NCI-H1694 treated with DMSO at 0.1 percent for 48 hours (cell line): ENCODE data around the gene SLC7A14.

Experiments used
- DNase-seq: peaks from one replicate; lab custom pipeline; 2025; lab: John Stamatoyannopoulos, UW

Gene SLC7A14

DNA sequence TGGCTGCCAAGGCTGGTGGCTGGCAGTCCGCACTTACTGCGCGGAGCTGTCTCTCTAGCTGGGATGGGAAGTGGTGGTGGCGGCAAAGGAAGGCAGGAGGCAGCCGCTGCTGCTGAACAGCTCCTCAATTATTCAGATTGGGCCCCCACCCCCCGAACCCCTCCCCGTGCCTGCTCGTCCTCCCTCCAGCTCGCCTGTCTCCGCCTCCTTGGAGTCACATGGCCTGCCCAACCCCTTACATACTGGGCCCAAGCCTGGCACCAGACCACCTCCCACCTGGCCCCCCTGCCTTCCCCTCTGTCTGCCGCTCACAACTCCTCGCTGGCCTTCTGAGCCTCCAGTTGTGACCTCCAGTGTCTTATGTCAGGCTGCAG is at the start of gene SLC7A14:
Gene SLC7A14, minus strand, starts transcription at position 139 of the 374 bp plus-strand sequence. CDS start 59,139 bp downstream, outside the sequence.
- peak; percentile 79 for DNase-seq

DNA sequence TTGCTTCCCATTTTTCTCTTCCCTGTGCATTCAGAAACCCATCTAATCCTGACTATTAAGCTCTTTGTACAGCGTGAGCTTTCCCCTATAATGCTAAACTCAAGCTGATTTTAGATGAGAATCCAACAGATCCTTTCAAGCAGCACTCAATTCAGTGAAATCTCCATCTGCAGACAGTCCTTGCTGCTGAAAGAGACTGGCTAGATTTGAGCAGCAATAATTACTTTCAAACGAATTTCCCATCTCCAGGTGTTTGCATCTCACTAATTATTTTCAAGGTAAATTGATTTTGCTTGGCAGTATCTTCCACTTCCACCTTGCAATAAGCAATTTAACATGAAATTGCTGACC is 49.5 kb upstream of the SLC7A14 start:
- DNase-seq: no peak

GRCh38 chr3:170634663-170635384 is 48.9 kb upstream of the SLC7A14 start:
- DNase-seq: no peak

DNA sequence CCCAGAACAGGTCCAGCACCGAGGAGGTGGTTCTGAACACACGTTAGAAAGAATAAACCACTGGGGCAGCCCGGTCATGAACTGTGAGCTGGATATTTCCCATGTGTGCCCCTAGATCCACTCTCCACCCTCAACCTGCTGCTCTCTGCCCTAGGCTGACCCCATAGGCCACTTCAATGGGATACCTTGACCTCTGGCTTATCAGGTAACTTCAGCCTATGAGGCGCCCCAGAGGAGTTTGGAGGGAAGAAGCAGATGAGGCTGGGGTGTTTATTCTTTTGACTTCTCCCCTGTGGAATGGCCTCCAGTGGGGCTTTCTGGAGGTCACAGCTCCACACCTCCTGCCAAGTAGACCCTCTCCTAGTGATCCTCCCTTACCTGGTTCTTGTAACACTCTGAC is 47.7 kb upstream of the SLC7A14 start:
- no peak for DNase-seq

DNA sequence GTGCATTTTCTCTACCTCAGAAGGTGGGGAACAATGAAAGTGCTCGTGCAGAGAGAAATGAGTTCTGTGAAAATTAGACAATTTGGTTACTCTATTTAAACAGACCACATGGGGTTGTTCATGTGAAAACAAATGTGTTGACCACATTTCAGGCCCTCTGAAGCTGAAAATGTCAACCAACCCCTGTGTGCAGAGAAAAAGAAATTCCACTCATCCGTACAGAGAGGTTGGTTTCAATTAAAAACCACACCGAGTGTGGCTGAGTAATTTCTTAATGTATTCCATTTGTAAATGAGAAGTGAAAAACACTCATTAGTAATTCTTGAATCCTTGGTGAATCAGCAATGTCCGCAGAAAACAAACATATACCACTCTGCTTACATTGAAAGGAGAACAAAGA is 46.9 kb upstream of the SLC7A14 start:
- no peak for DNase-seq

DNA sequence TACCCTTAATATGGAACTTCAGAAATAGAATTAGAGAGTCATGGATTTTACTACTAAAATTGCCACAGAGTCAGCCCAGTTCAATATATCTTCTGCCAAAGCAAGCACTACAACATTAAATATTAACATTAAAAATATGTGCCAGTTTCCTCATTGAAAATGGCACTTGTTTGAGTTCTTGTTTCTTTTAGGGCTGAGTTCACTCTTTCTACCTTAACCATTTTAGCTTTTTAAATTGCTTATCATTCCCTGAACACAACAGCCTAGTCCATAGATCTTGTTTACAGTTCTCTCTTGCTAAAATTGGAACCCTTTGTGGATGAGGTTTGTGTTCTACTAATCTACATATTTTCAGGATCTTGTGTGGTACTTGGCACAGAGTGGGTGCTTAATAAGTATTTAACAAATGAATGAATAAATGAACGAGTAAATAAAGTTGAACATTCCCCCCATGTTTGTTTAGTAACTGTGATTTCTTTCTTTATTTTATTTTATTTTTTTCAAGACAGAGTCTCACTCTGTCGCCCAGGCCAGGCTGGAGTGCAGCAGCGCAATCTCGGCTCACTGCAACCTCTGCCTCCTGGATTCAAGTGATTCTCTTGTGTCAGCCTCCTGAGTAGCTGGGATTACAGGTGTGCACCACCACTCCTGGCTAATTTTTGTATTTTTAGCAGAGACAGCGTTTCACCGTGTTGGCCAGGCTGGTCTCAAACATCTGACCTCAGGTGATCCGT is 46.0 kb upstream of the SLC7A14 start:
- DNase-seq: no peak

- DNase-seq: no peak
Measured at GRCh38 chr3:170623524-170623923, 37.6 kb upstream of the SLC7A14 start.

GRCh38 chr3:170622369-170623159 is 36.7 kb upstream of the SLC7A14 start:
- DNase-seq: peak; percentile 89

DNA sequence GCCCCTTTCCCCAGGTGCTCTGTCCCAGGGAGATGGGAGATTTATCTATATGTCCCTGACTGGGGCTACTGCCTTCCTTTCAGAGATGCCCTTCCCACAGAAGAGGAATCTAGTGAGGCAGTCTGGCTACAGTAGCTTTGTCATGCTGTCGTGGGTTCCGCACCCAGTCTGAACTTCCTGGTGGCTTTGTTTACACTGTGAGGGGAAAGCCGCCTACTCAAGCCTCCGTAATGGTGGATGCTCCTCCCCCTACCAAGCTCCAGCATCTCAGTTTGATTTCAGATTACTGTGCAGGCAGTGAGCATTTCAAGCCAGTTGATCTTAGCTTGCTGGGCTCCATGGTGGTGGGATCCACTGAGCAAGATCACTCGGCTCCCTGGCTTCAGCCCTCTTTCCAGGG is 35.4 kb upstream of the SLC7A14 start:
- DNase-seq: no peak

GRCh38 chr3:170614214-170614966 is 28.5 kb upstream of the SLC7A14 start:
- DNase-seq: no peak

DNA sequence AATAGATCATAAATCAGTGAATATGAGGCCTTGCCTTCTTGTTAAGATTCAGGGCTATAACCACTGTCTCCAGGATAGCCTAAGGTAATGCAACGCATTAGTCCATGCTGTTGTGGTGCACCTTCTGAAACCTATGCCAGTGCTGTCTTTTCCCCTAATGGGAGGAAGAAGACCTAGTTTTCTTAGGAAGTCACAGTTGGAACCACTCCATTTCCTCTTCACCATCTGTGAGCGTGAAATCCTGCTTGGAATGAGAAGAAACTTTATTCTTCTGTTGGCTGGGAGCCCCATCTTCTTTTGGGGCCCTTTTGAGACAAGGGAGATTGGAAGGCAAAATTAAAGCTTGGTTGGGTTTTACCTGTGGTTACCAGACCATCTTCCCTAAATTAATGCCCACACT is 25.9 kb upstream of the SLC7A14 start:
- DNase-seq: no peak

- DNase-seq: no peak
Measured at GRCh38 chr3:170610321-170610884, 24.5 kb upstream of the SLC7A14 start.

GRCh38 chr3:170608475-170608874 is 22.6 kb upstream of the SLC7A14 start:
- DNase-seq: no peak

DNA sequence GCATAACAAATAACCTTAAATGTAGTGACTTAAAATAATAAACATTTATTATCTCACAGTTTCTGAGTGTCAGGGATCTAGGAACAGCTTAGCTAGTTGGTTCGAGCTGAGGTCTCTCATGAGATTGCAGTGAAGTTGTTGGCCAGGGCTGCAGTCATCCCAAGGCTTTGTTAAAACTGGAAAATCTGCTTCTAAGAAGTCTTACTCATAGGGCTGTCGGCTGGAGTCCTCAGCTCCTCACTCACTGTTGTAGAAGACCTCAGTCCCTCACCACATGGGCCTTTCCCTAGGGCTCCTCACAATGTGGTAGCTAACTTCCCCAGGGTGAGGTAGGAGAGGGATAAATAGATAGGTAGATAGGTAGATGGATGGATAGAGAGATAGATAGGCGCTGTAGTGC is 20.8 kb upstream of the SLC7A14 start:
- DNase-seq: no peak

GRCh38 chr3:170605490-170605889 is 19.6 kb upstream of the SLC7A14 start:
- DNase-seq: no peak

DNA sequence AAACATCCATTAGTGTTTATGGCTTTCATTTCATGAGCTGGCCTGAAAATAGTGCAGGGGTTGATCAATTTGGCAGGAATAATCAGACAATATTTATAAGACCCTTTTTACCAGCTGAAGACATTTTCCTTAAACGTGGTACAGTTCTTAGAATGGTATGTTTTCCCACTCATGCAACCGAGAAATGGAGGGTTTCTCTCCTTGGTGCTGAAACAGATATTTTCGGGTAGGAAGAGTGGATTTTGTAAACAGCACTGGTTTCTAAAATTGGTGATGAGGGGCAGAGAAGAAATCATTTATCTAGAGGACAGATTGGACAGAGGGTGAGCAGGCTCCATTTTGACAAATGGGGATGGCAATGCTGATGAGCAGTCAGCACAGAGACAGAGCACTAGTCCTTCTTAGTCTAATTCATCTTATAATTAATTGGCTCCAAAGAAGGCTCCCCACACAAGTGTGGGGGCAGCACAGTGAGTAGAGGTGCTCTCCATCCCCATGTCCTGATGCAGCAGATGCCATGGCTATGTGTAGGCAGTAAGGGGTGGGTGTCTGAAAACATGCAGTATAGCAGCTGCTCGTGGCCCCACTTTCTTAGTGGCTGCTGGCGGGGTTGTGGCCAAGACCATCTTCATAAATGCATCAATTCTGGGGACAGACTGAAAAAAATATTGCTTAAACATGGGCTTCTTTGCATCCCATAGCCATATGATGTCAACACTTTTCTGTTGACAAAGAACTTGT is 18.1 kb upstream of the SLC7A14 start:
- DNase-seq: no peak

DNA sequence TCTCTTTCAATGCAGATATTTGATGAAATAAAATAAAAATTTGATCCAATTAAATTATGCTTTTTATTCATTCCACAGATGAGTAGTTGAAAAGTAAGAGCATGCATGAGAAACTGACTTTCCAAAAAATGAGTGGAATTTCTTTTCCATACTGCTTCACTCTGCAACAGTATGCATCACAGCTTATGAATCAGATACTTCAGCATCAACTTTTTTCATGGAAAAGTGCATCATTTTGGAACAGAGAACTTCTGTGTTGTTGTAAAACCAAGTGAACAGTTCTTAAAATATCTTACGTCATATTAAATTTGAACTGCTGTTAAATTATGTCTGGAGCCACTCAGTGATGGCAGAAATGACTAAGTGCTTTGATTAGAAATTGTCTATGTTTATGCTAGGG is 16.7 kb upstream of the SLC7A14 start:
- no peak for DNase-seq

DNA sequence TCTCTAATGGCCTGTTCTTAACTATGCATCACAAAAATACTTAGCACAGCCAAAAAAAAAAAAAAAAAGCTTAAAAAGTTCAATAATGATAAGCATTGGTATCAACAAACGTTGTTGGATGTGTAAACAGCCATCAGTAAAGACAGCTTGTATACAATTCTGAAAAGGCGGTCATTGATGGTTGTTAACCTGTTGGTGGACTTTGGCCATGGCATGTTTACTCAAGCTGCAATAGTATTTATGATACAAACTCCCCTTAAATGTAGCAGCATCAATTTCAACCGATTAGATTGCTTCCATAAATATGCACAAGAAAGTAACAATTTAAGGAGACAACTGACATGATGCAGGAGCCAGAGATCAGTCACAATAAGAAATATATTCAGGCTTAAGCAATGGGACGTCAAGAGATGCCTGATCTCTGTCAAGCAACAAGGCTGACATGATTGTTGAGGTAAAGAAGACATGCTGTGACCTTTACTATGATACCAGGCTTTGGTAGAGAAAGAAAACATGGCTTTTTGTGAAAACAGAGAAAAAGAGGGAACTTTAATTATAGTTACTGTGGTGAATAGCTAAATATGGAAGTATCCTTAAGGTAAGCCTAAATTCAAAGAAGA is 14.2 kb upstream of the SLC7A14 start:
- no peak for DNase-seq

DNA sequence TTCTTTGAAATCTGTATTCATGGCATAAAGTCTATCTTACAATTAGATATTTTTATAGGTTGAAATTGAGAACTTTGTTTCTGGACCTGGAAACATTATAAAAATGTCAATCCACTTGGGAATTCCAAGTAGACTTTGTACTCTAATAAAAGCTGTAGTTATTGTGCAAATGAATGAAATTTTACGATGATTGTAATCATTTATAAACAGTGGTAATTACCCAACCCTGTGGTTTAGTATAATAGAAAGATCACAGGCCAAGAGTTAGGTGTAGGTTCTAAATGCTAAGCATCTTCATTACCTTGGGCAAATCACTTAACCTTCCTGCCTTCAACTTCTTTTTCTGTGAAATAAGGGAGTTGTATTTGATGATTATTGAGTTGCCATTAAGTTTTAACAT is 13.2 kb upstream of the SLC7A14 start:
- DNase-seq: no peak

DNA sequence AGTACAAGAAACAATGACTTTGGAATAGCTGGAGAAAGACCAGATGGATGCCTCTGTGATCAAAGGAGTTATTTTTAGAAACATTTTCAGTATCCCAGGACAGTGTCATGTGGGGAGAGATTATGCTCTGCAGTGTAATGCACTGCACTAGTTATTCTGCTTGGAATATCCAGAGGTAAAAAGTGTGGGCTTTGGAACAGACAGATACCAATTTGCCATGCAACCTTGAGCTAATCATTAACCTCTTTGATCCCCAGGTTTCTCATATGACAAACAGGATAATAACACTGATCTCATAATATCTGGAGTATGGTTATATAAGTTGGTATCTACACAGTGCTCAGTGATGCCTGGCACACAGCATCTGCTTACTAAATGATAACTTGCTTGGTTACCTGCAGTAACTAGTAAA is 12.2 kb upstream of the SLC7A14 start:
- peak; percentile 94 for DNase-seq

- DNase-seq: no peak
Measured at GRCh38 chr3:170594528-170594927, 8.7 kb upstream of the SLC7A14 start.
